AG08396 (cell line): Measurements from ENCODE around the gene GAREM2.
"Not testable (repeated sequence)": the region's sequence is repeated elsewhere in the genome, so short reads cannot be mapped to it uniquely, and the experiment has no call there.

Experiments used
- DNase-seq: peaks from one replicate; pipeline ENCODE4 v3.0.0; 2012; ENCODE audit warnings: low spot score, mixed read lengths

The GAREM2 gene

DNA sequence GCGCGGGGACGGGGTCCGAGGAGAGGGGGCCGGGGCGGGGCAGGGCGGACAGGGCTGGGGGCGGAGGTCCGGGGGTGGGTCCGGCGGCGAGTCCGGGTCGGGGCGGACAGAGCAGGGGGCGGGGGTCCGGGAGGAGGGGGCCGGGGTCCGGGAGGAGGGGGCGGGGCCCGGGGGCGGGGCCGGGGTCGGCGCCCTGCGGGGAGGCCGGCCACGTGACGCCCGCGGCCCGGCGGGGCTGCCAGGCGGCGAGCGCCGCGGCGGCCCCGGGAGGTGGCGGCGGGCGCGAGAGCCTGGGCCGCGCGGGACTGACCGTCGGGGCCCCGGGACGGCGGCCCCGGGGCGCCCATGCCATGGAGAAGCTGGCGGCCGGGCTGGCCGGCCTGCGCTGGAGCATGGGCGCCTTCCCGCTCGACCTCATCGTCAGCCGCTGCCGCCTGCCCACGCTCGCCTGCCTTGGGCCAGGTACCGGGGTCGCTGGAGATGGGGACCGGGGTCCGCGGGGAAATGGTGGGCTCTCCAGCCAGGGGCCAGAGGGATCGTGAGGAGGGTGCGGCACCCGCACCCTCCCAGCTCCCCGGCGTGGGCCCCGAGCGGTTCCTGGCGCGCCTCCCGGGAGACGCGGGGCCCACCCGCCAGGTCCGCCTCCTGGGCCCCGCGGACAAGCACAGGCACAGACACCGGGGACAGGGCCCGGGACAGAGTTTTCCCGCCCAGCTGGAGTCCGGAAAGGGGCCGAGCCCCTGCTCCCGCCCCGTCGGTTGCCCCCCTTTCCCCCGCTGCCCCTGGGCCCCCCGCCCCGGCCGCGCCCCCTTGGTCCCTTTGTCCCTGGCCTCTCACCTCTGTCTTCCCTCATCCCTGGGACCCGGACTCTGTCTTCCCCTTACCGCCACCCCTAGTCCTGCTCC is at the start of gene GAREM2:
GAREM2 (plus strand) TSS at position 218 of the 905 bp plus-strand sequence; CDS start at position 351, 133 bp downstream.
- DNase-seq = peak; percentile 65

DNA sequence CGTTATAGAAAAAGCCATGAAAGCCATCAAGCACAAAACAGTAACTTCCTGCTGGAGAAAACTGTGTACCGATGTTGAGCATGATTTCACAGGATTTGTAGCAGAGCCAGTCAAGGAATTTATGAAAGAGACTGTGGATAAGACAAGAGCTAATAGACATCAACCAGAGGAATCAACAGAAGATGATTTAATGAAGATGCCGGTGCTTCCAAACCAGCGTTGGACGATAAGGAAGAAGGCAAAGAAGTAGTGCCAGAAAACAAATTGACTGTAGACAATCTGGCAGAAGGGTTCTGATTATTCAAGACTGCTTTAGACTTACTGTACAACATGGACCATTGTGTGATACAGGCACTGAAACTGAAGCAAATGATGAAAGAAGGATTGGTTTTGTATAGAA is 49.5 kb upstream of the GAREM2 start:
- DNase-seq = no peak

DNA sequence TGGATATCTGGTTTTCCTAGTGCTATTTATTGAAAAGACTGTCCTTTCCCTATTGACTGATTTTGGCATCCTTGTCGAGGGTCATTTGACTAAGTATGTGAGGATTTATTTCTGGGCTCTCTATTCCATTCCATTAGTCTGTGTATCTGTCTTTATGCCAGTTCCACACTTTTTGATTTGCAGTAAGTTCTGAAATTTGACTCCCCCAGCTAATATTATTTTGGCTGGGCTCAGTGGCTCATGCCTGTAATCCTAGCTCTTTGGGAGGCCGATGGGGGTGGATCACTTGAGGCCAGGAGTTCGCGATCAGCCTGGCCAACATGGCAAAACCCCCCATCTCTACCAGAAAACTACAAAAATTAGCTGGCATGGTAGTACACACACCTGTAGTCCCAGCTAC is 46.8 kb upstream of the GAREM2 start:
- no peak for DNase-seq

DNA sequence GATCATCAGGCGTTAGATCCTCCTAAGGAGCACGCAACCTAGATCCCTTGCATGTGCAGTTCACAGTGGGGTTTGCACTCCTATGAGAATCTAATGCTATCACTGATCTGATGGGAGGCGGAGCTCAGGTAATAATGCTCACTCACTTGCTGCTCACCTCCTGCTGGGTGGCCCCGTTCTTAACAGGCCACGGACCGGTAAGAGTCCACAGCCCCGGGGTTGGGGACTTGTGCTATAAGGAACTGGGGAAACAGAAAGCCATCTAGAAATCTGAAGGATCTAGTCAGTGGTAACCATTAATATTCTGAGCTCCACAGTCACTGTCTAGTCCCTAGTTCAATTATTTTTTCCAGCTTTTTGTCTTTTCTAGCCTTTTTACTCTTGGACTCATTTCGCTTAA is 44.7 kb upstream of the GAREM2 start:
- no peak for DNase-seq

DNA sequence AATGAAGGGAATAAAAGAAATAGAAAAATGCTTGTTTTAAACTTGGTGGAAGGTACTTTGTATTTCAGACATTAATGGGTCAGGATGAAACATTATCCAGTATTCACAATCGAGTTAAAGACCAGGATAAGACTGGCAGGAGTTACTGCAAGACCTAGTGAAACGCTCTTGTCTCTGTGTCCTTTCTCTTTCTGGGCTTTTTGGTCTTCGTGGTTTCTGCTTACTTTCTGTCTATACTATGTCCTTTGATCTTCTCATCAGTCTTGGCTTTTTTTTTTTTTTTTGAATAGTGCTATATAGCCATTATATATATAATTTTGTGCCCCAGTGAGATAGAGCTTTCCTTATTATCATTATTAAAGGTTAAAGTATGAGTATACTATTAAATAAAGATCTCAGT is 42.1 kb upstream of the GAREM2 start:
- DNase-seq = no peak

DNA sequence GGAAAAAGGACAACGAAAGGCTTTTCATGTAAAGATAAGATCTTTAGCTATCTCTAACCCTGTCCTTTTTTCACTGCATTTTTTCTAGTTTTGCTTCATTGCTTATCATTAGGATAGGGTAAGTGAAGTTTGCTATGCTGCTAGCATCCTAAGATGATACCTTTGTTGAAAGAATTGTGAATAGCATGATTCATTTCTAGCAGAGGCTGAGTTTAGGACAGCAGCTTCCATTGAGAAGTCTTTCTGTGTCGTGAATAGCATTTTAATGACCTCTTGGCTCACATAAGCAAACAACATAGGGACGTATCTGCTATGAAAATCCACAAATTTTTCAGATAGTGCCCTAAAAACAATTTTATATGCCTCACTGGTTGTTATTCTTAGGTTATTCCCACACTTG is 36.4 kb upstream of the GAREM2 start:
- no peak for DNase-seq

DNA sequence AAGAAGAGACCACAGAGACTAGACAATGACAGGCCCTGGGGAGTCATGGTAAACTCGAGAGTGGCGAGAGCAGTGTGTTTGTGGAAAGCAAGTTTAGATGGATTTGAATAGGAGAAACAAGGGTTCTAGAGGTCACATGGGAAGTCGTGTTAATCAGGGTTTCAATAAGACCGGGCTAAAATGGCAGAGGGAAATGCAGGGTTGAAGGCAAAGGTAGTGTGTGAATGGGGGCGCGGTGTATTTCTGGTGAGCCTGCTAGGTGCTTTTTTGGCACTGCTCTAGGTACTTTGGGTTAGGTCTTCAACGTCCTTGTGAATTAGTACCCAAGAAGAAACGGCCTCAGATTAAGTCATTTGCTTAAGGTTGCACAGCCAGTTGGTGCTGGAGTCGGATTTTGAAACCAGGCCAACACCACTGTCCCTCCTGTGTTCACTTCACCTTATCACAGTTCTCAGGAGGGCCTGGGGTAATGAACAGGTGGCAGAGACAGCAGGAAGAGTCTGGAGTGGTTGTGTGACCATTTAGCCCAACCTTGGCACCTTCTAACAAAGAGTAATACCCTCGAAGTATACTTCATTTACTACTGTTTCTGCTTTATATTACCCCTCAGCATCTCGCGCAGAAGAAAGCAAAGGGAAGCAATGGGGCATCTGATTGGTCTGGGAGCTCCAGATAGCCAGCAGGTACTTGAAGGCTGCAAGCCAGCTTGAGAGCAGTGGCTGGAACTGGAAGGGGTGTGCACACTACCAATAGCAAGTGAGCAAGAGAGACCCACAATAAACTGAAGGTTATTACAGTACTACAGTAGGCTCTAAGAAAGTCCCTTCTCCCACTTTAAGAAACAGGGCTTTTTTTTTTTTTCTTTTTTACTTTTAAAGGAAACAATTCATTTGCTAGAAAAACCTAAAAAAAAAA is 33.4 kb upstream of the GAREM2 start:
- no peak for DNase-seq

DNA sequence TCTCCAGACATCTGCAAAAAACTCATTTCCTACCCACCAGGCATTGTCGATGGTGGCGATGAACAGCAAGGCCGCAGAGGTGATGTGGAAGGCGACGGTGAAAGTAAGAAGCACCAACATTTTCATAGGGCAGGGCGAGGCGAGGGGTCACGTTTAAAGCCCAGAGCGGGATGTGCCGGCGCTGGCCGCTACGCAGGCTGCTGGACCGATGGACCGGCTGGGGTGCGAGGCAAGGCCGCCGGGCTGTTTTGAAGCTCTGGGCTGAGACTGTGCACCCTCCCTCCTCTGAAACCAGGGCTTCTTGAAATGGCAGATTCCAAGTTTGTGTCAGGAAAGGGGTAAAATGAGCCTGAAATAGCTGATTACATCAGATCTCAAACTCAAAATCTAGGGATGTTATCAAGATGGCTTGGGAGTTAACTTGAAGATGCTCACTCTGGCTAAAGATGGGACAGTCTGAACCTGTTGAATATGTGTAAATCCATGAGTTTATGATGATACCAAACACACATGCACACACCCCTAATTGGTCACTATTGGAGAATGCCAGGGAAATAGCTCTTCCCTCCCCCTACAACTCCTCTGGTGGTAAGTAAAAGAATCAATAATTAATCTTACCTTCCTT is 31.6 kb upstream of the GAREM2 start:
- DNase-seq = no peak

DNA sequence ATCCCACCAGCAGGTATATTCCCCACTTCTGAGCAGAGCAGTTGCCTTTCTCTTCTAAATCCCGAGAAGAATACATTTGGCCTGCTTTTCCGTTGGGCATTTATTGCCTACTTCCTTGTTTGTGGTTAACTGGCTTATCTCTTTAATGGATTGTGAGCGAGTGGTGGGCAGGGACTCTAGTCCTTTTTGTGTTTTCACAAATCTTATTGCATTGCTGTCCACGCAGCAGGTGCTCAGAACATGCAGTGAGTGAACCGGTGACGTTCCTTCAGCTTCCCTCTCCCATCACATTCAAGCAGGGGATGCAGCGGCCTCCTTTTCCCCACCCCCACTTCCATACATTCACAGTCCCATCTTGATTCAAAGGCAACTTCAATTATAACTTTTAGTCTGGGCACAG is 28.9 kb upstream of the GAREM2 start:
- DNase-seq = no peak

DNA sequence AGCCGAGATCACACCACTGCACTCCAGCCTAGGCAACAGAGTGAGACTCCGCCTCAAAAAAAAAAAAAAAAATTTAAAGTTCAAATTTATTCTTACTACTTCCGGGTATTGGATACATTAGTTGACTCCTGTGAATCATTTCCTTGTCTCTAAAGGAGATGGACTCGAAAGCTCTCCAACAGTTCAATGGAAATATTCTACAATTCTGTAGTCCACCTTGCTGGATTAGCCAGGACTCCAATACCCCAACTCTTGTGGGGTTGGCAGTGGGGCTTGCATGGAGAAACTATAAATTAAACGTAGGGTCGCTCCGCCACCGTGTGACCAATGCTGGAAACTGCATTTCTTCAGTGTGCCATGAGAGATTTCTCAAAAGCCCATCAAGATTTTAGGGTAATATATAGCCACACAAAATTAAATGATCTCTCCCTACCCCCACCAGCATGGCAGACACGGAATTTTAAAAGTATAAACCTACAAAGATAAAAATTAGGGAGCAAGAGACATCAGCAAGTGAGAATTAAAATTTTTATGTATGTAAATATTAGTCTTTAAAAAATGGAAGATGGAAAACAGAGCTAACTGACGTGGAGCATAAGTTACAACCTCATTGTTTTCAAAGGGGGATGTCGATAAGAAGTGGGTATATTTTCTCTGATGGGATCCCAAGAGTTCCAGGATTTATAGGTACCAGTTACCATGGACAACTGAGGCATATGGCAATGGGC is 27.8 kb upstream of the GAREM2 start:
- DNase-seq = peak; percentile 70

DNA sequence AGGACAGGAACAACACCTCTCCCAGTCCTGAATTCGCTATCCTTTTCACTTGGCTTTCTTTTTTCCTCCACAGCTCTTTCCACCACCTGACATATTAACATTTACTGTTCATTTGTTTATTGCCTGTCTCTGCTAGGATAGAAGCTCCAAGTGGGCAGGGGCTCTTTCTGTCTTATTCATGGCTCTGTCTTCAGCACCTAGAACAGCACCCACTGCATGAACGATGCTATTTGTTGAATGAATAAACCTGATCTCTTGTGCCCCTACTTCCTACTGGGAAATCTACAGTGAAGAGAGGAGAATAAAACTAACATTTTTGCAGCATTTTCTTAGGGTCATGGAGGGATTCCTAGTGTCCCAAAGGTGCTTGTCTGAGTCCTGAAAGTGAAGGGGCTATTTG is 24.4 kb upstream of the GAREM2 start:
- no peak for DNase-seq

DNA sequence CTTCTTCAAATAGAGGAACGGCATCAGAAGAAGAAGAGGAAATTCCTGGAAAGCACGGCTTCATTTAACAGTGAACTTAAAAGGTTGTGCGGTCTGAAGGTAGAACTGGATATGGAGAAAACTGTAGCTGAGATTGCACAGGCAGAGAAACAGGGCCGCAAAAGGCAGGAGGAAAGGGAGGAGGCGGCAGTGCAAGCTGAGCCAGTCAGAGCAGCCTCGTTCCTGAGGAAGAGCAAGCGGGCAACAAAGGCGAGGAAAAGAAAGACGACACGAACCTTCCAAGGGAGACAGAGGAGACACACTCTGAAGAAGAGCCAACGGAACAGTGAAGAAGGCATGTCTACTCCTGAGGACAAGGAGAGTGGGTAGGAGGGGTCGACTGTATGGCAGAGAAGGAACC is 22.6 kb upstream of the GAREM2 start:
- no peak for DNase-seq

DNA sequence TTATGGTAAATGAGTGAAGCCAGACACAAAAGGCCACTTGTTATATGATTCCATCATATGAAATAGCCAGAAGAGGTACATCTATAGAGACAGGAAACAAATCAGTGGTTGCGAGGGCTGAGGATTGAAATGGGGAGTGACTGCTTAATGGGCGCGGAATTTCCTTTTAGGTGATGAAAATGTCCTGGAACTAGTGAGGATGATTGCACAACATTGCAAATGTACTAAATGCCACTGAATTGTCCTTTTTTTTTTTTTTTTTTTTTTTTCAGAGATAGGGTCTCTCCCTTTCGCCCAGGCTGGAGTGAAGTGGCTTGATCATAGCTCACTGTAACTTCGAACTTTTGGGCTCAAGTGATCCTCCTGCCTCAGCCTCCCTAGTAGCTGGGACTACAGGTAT is 15.3 kb upstream of the GAREM2 start:
- DNase-seq = no peak

DNA sequence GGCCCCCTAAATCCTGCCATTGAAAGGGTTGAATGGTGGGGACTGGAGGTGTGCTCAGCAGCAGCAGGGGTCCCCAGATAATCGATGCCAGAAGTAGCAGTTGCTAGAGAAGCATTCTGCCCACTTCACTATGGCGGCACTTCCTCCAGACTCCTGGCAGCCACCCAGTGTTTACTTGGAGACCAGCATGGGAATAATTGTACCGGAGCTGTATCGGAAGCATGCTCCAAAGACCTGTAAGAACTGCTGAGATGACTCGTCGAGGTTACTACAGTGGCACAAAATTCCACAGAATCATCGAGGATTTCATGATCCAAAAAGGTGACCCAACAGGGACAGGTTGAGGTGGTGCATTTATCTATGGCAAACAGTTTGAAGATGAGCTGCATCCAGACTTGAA is 11.0 kb upstream of the GAREM2 start:
- no peak for DNase-seq

DNA sequence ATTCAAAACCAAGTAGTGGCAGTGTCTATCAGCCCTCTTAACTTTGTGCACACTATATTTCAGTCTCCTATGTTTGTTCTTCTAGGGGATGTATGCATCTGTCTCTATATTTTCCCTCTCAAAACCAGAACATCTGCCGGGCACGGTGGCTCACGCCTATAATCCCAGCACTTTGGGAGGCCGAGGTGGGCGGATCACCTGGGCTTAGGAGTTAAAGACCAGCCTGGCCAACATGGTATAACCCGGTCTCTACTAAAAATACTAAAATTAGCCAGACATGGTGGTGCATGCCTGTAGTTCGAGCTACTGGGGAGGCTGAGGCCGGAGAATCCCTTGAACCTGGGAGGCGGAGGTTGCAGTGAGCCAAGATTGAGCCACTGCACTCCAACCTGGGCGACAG is 9.9 kb upstream of the GAREM2 start:
- DNase-seq = no peak

DNA sequence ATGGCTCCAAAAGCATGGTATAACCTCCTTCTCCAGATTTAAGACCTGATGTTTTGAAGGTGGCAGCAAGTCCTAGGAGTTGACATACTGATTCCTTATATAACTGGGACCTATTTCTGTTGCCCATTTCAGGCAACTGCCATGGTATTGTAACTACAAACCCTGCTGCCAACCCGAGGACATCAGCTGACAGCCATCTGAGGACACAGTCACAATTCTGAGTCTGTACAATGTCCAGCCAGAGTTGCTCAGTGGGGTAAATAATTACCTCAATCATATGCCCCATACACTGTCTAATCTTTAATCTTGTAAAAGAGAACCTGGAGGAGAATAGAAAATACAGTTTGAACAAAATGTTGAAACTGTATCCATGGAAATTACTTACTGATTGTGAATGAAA is 8.7 kb upstream of the GAREM2 start:
- DNase-seq = no peak

DNA sequence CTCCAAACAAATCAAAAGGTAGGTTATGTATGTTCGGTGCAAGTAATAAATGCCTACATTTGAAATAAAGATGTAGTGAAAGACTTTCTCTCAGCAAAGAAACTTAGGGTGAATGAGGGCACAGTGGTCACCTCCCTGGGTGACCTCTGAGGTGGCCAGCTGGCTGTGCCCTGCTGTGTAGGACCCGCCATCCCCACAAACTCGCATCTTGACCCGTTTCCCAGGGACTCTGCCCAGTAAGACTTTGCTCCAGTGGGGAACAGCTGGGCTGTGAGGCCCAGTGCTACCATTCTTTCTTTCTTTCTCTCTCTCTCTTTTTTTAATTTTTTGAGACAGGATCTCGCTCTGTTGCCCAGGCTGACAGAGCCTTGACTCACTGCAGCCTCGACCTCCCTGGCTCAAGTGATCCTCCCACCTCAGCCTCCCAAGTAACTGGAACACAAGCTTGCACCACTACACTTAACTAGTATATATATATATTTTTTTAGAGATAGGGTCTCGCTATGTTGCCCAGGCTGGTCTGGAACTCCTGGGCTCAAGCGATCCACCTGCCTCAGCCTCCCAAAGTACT is 8.2 kb upstream of the GAREM2 start:
- DNase-seq = no peak

DNA sequence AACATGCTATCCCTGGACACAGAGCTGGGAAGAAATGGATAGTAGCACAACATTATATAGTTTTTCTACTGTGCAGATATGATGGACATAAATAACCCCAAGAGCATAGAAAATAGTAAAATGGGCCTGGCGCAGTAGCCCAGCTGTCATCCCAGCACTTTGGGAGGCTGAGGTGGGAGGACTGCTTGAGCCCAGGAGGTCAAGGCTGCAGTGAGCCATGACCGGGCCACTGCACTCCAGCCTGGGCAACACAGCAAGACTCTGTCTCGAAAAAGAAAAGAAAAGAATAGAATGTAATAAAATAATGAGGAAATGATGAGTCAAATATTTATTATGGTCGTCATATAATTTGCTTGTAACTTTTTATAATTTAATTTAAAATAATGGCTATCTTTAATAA is 7.5 kb upstream of the GAREM2 start:
- no peak for DNase-seq

DNA sequence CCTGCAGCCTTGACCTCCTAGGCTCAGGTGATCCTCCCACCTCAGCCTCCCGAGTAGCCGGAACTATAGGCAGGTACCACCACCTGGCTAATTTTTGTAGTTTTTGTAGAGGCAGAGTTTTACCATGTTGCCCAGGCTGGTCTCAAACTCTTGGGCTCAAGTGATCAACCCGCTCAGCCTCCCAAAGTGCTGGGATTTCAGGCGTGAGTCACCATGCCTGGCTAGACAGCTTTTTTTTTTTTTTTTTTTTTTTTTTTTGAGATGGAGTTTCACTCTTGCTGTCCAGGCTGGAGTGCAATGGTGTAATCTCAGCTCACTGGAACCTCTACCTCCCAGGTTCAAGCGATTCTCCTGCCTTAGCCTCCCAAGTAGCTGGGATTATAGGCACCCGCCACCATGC is 6.3 kb upstream of the GAREM2 start:
- DNase-seq = not testable (repeated sequence)

DNA sequence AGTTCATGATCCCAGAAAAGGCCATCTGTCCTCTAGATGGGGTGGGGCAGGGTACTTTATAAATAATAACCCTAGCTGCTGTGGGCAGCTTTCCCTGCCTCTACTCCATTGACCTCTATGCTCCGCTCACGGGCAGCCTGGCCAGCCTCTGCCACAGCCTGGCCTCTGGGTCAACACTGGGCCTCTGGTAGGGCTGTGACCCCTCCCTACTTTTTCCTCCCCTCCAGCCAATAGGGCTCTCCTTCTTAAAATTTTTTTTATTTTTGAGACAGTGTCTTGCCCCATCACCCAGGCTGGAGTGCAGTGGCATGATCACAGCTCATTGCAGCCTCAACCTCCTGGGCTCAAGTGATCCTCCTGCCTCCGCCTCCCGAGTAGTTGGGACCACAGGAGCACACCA is 4.1 kb upstream of the GAREM2 start:
- no peak for DNase-seq

DNA sequence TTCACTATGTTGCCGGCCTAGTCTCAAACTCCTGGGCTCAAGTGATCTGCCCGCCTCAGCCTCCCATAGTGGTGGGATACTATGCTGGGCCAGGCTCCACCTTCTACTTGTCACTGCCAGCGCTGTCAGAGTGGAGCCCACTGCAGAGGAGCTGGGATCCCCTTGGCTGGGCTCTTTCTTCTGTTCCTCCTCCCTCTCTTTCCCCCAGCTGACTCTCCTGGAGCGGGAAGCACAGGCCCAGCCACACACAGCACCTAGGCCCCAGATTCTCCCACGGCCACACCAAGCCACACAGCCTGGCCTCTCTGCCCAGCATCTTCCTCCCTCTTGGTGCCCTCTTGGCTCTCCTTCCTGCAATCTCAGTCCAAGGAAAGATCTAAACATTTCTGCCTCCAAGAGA is 3.7 kb upstream of the GAREM2 start:
- DNase-seq = no peak
